HEK293 (cell line): ENCODE data around the gene SLC18A3.

ENCODE experiments used
- CTCF ChIP-seq: fragments of 450-650 bp; formaldehyde crosslinking; IDR thresholded peaks from 2 replicates; pipeline ENCODE4 v1.5.1; 2016; ENCODE audit warnings: missing biosample characterization, missing genetic modification characterization
- ZNF302 ChIP-seq: fragments of 450-650 bp; formaldehyde crosslinking; IDR thresholded peaks from 2 replicates; pipeline ENCODE4 v1.5.1; 2016; ENCODE audit warnings: missing biosample characterization, missing genetic modification characterization, low read depth
- ZNF341 ChIP-seq: fragments of 450-650 bp; formaldehyde crosslinking; IDR thresholded peaks from 2 replicates; pipeline ENCODE4; 2016; ENCODE audit warnings: low read depth, missing biosample characterization, missing genetic modification characterization

GRCh38 chr10:49647554-49647953, 37.4 kb downstream of the SLC18A3 start:
- no peak for TF ChIP-seq ZNF341 (tag by site-specific recombination)
- no peak for TF ChIP-seq ZNF302 (tag by site-specific recombination)
- no peak for TF ChIP-seq CTCF (tag by site-specific recombination)
